ENCODE measurements around the gene CYP4F2.
"Not testable (repeated sequence)": the region's sequence is repeated elsewhere in the genome, so short reads cannot be mapped to it uniquely, and the experiment has no call there.

Gene CYP4F2

DNA sequence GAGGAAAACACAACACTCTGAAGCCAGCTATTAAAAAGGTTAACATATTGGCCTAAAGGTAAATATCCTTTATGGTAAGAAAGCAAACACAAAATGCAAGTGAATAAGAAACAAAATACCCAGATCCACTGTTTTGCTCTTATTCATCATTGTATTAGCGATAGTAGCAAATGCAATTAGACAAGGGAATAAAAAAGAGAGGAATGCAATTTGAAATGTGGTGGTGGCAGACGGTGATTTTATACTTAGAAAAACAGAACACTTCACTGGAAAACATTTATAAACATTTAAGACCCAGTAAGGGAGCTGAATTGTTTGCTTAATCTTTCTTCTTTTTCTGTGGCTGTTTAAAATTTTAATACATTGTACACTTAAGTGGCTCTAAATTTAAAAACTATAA lies 17.2 kb upstream of the CYP4F2 start:
- Mint-ChIP-seq H3K9me3 (peaks cover 7% of the 10 kb centered on the region), H3K27ac (no peak overlapping the region), H3K36me3 (ENCODE audit: low read depth) (no peaks in the 10 kb centered on the region), H3K4me1 (ENCODE audit: low read depth) (no peaks in the 10 kb centered on the region), H3K27me3 (ENCODE audit: low read depth) (peaks cover 44% of the 10 kb centered on the region), H3K4me3 (no peak overlapping the region)

DNA sequence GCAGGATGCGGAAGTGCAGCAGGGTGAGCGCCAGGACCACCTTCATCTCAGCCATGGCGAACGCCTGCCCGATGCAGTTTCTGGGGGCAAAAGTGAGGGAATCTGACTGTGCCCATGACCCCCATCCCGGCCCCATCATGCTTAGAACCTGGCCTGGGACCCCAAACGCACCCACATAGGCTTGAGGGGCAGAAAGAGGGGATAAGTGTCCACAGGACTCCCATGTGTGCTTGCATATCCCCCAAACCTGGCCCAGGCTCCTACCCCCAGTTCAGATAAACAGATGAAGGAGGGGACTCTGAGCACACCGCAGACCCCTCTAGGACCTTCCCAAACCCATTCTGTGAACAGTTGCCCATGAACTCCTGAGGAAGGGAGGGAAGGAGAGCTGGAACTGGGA lies 16.0 kb upstream of the CYP4F2 start:
- Mint-ChIP-seq H3K27me3 (ENCODE audit: low read depth) (peaks cover 51% of the 10 kb centered on the region), H3K27ac (no peak overlapping the region), H3K36me3 (ENCODE audit: low read depth) (no peaks in the 10 kb centered on the region), H3K4me1 (ENCODE audit: low read depth) (no peaks in the 10 kb centered on the region), H3K9me3 (peaks cover 7% of the 10 kb centered on the region), H3K4me3 (no peak overlapping the region)

DNA sequence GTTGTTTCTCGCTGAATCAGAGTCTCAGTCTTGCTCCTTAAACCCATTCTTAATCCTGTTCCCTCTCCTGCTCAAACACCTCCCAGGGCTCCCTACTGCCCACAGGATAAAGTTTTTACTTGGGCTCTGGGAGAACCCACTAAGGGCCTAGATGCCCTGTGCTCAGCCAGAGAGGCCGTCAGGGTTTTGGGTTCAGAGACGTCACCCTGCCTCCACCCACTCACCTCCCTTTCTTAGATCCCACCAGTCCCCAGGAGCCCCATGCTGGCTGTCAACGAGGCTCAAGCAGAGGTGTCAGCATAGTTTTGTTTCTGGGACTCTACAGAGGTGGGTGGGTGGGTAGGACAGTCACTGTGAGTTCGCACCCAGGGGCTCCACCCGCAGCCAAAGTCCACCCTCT lies 15.5 kb upstream of the CYP4F2 start:
- no peaks in the 10 kb centered on the region for H3K36me3 Mint-ChIP-seq (ENCODE audit: low read depth)
- H3K27me3 Mint-ChIP-seq (ENCODE audit: low read depth), result peaks cover 51% of the 10 kb centered on the region

DNA sequence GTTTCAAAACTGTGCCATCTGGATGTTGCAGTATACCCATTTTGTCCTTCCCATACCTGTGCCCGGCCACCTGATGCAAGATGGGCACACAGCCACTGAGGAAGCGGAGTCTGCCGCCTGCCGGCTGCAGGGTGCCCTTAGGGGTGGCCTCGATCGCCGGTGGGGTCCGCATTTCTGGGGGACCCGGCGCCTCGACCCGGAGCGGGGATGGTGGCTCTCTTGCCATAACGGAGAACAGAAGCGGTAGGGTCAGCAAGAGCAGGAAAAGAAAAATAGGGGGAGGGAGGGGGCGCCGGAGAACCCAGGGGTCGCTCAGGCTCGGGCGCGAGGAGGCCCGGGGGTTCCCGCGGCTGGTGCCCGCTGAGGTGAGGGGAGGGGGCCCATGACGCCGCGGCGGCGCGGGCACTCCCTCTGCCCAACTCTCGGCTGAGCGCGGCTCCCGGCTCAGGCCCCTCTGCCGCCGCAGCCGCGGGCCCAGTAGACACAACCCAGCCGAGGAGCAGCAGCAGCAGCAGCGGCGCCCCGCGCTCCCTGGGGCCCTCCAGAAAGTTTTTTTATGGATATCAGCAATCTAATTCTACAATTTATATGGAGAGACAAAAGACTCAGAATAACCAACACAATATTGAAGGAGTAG lies 13.8 kb upstream of the CYP4F2 start:
- H3K4me3 Mint-ChIP-seq, result no peak overlapping the region
- no peaks in the 10 kb centered on the region for H3K36me3 Mint-ChIP-seq (ENCODE audit: low read depth)
- H3K27me3 Mint-ChIP-seq (ENCODE audit: low read depth), result peaks cover 46% of the 10 kb centered on the region
- peaks cover 7% of the 10 kb centered on the region for H3K9me3 Mint-ChIP-seq
- no peak overlapping the region for H3K27ac Mint-ChIP-seq
- H3K4me1 Mint-ChIP-seq (ENCODE audit: low read depth), result no peaks in the 10 kb centered on the region

More for the DNA sequence above, 15.5 kb upstream of the CYP4F2 start:
- no peak overlapping the region for H3K4me3 Mint-ChIP-seq
- no peaks in the 10 kb centered on the region for H3K4me1 Mint-ChIP-seq (ENCODE audit: low read depth)
- H3K9me3 Mint-ChIP-seq, result peaks cover 7% of the 10 kb centered on the region
- no peak overlapping the region for H3K27ac Mint-ChIP-seq

DNA sequence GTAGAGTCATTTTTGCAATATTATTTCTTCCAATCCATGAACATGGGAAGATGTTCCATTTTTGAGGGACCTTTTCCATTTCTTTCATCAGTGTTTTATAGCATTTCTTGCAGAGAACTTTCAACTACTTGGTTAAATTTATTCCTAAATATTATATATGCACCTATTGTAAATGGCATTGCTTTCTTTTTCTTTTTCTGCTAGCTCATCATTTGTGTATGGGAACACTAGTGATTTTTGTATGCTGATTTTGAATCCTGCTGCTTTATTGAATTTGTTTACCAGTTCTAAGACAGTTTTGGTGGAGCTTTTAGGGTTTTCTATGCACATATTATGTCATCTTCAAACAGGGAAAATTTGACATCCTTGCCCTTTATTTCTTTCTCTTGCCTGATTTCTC lies 7.2 kb upstream of the CYP4F2 start:
- H3K4me1 Mint-ChIP-seq (ENCODE audit: low read depth), result no peaks in the 10 kb centered on the region
- H3K36me3 Mint-ChIP-seq (ENCODE audit: low read depth), result no peaks in the 10 kb centered on the region
- no peaks in the 10 kb centered on the region for H3K9me3 Mint-ChIP-seq
- no peak overlapping the region for H3K4me3 Mint-ChIP-seq
- H3K27ac Mint-ChIP-seq, result no peak overlapping the region
- H3K27me3 Mint-ChIP-seq (ENCODE audit: low read depth), result peaks cover 57% of the 10 kb centered on the region

DNA sequence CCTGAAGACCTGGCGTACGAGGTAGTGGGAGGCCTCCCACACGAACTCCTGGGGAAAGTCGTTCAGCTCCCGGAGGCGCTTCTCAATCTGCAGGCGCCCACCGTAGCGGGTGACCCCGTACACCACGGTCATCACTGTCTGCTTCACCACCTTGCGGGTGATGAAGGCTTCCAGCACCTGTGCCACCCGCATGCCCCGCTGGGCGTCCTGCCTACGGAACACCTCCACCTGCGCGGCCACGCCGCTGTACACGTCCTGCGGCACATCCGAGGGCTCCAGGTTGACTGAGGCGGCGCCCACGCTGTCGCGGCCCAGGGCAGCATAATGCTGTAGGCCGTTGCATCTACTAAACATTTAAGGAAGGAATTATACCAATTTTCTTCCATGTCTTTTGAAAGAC lies 5.0 kb upstream of the CYP4F2 start:
- not testable (repeated sequence) for H3K4me3 Mint-ChIP-seq; H3K27ac Mint-ChIP-seq; H3K9me3 Mint-ChIP-seq; H3K4me1 Mint-ChIP-seq (ENCODE audit: low read depth); H3K36me3 Mint-ChIP-seq (ENCODE audit: low read depth)
- H3K27me3 Mint-ChIP-seq (ENCODE audit: low read depth), result peaks cover 62% of the 10 kb centered on the region

DNA sequence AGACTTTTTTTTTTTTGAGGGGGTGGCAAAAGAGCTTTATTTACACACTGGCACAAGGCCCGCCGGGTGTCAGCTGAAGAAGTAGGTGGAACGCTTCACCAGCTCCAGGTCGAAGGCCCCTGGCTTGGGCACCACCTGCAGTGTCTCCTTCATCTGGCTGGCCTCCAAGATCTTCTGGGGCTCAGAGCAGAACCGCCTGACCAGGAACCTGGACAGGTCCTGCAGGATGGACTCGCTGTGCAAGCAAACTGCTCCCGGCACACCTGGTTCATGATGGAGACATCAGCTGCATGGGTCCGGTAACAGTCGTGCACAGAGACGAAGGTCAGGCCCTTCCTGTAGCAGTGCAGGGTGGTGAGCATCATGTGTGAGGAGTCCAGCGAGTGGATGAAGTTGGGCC lies 4.4 kb upstream of the CYP4F2 start:
- Mint-ChIP-seq H3K36me3 (ENCODE audit: low read depth) (no peaks in the 10 kb centered on the region), H3K4me3 (no peak overlapping the region), H3K4me1 (ENCODE audit: low read depth) (no peaks in the 10 kb centered on the region), H3K27me3 (ENCODE audit: low read depth) (peaks cover 59% of the 10 kb centered on the region), H3K9me3 (no peaks in the 10 kb centered on the region), H3K27ac (no peak overlapping the region)

DNA sequence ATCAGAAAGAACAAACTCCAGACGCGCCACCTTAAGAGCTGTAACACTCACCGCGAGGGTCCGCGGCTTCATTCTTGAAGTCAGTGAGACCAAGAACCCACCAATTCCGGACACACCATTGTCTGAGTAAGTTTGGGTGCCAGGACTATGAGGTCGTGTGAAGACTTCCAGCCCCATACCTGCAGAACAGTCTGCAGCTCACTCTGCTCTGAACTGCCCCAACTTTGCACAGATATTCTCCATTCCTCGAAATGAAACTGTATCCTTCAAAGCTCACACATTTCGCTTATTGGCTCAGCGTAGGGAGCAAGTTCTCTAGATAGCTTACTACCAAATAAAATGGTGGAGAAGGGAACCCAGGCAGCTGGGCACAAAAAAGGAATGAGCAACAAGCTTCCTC lies 2.6 kb upstream of the CYP4F2 start:
- no peaks in the 10 kb centered on the region for H3K9me3 Mint-ChIP-seq
- H3K27me3 Mint-ChIP-seq (ENCODE audit: low read depth), result peaks cover 45% of the 10 kb centered on the region
- H3K4me1 Mint-ChIP-seq (ENCODE audit: low read depth), result no peaks in the 10 kb centered on the region
- no peak overlapping the region for H3K4me3 Mint-ChIP-seq
- no peak overlapping the region for H3K27ac Mint-ChIP-seq
- no peaks in the 10 kb centered on the region for H3K36me3 Mint-ChIP-seq (ENCODE audit: low read depth)

DNA sequence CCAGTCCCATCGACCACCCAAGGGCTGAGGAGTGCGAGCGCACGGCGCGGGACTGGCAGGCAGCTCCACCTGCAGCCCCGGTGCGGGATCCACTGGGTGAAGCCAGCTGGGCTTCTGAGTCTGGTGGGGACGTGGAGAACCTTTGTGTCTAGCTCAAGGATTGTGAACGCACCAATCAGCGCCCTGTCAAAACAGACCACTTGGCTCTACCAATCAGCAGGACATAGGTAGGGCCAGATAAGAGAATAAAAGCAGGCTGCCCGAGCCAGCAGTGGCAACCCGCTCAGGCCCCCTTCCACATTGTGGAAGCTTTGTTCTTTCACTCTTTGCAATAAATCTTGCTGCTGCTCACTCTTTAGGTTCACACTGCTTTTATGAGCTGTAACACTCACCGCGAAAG lies 2.2 kb upstream of the CYP4F2 start:
- not testable (repeated sequence) for H3K36me3 Mint-ChIP-seq (ENCODE audit: low read depth); H3K4me3 Mint-ChIP-seq; H3K9me3 Mint-ChIP-seq; H3K4me1 Mint-ChIP-seq (ENCODE audit: low read depth); H3K27ac Mint-ChIP-seq
- H3K27me3 Mint-ChIP-seq (ENCODE audit: low read depth), result peaks cover 40% of the 10 kb centered on the region

DNA sequence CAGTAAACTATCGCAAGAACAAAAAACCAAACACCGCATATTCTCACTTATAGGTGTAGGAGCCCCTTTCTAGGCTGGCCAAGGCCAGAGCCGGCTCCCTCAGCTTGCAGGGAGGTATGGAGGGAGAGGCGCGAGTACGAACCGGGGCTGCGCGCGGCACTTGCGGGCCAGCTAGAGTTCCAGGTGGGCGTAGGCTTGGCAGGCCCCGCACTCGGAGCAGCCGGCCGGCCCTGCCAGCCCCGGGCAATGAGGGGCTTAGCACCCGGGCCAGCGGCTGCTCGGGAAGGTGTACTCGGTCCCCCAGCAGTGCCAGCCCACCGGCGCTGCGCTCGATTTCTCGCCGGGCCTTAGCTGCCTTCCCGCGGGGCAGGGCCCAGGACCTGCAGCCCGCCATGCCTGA lies 1.7 kb upstream of the CYP4F2 start:
- not testable (repeated sequence) for H3K36me3 Mint-ChIP-seq (ENCODE audit: low read depth)

DNA sequence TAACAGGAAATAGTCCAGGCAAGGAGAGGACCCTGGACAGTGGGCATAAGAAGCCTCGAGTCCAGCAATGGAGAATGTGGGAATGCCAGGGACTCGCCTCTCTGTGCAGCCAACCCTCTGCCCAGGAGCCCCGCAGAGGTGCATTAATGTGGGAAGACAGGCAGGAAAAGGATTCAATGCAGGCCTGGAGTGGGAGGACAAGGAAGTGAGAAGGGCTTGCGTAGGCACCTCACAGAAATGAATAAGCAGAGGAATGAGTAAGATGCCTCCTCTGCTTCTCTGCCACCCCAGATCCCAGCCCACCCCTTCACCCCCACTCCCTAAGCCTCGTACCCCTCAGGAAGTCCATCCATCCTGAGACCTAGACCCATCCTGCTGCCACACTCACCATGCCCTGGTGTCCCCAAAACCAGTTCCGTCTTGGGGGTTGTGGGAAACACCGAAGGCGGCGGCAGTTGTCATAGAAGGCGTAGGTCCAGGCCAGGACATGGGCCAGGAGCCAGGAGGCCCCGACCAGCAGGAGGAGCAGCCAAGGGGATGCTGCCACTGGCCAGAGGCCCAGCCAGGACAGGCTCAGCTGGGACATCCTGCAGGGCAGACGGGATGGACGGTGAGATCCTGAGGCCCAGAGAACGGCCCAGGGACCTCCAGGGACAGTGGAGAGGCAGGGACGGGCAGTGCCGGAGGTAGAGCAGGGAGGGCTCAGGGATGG lies 692 bp downstream of the CYP4F2 start:
- no peaks in the 10 kb centered on the region for H3K4me1 Mint-ChIP-seq (ENCODE audit: low read depth)
- H3K4me3 Mint-ChIP-seq, result no peak overlapping the region

More for the DNA sequence above, 1.7 kb upstream of the CYP4F2 start:
- not testable (repeated sequence) for H3K4me1 Mint-ChIP-seq (ENCODE audit: low read depth); H3K27ac Mint-ChIP-seq; H3K9me3 Mint-ChIP-seq; H3K4me3 Mint-ChIP-seq
- H3K27me3 Mint-ChIP-seq (ENCODE audit: low read depth), result peaks cover 38% of the 10 kb centered on the region

DNA sequence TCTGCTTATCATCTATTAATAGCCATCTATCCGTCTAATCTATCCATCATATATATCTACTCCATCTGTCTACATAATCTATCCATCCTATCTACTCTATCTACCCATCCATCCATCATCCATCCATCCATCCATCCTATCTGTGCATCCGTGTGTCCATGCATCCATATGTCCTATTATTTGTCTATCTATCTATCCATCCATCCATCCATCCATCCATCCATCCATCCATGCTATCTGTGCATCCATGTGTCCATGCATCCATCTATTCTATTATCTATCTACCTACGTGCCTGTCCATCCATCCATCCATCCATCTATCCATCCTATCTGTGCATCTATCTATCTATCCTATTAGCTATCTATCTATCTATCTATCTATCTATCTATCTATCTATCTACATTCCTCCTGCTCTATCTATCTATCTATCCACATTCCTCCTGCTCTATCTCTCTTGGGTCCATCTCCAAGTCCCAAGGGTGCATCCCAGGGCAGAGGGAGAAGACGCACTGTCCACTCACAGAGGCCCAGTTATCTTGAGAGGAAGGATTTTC lies 1.9 kb downstream of the CYP4F2 start:
- Mint-ChIP-seq H3K4me3 (no peak overlapping the region), H3K36me3 (ENCODE audit: low read depth) (no peaks in the 10 kb centered on the region), H3K27me3 (ENCODE audit: low read depth) (peaks cover 20% of the 10 kb centered on the region), H3K4me1 (ENCODE audit: low read depth) (no peaks in the 10 kb centered on the region), H3K9me3 (no peaks in the 10 kb centered on the region), H3K27ac (no peak overlapping the region)

More for the DNA sequence above, 692 bp downstream of the CYP4F2 start:
- Mint-ChIP-seq H3K27me3 (ENCODE audit: low read depth) (peaks cover 28% of the 10 kb centered on the region), H3K36me3 (ENCODE audit: low read depth) (no peaks in the 10 kb centered on the region), H3K27ac (no peak overlapping the region), H3K9me3 (no peaks in the 10 kb centered on the region)

DNA sequence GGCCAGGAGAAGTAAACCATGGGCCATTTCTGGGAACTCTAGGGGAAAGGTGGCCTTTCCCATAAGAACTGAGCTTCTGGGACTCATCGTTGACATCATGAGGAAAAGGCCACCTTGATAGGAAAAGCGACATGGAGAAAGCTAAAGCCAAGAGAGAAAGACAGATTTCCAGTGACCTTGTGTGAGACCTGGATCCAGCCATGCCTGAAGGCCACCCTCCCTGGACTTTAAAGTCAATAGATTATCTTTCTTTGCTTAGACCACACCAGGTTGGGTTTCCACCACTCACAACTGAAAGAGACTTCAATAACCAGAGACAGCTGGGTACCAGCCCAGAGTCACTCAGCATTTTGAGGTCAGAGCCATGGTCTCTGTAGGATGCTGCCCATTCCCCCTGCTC lies 3.5 kb downstream of the CYP4F2 start:
- no peak overlapping the region for H3K4me3 Mint-ChIP-seq
- H3K27ac Mint-ChIP-seq, result no peak overlapping the region
- peaks cover 10% of the 10 kb centered on the region for H3K27me3 Mint-ChIP-seq (ENCODE audit: low read depth)
- H3K4me1 Mint-ChIP-seq (ENCODE audit: low read depth), result no peaks in the 10 kb centered on the region
- H3K9me3 Mint-ChIP-seq, result no peaks in the 10 kb centered on the region
- H3K36me3 Mint-ChIP-seq (ENCODE audit: low read depth), result no peaks in the 10 kb centered on the region

DNA sequence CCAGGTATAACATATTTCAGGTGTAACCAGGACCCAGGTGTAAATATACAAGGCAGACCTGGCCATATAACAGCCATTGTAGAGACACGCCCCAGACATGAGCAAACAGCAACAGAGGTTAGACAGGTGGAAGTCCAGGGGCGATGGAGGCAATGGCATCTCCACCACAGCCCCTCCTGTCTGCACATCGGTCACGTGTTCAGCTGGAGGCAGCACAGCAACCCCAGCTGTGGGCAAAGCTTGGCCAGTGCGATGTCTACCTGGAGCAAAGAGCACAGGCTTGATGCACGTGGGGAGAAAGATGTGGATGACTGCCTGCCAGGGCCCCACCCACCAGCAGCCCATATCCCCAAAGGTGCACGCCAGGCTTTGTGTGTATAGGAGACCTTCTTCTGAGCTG lies 4.4 kb downstream of the CYP4F2 start:
- H3K9me3 Mint-ChIP-seq, result no peaks in the 10 kb centered on the region
- H3K4me3 Mint-ChIP-seq, result no peak overlapping the region
- no peaks in the 10 kb centered on the region for H3K4me1 Mint-ChIP-seq (ENCODE audit: low read depth)
- H3K27me3 Mint-ChIP-seq (ENCODE audit: low read depth), result peaks cover 5% of the 10 kb centered on the region
- no peaks in the 10 kb centered on the region for H3K36me3 Mint-ChIP-seq (ENCODE audit: low read depth)
- H3K27ac Mint-ChIP-seq, result no peak overlapping the region

DNA sequence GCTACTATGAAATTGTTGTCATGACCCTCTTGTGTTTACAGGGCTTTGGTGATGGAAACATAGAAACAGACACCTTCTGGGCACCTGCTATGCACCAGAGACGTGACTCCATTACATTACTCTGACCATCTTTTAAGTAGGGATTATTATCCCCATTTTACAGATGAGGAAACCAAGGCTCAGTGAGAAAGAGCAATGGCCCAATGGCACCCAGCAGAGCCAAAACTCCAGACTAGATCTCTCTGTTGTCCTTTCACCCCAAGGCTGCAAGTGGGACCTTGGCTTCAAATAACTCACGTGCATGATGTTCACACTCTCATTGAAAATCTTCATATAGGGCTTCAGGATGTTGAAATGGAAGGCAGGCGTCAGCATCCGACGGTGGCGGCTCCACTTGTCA lies 5.9 kb downstream of the CYP4F2 start:
- H3K9me3 Mint-ChIP-seq, result no peaks in the 10 kb centered on the region

More for the DNA sequence above, 5.9 kb downstream of the CYP4F2 start:
- no peaks in the 10 kb centered on the region for H3K36me3 Mint-ChIP-seq (ENCODE audit: low read depth)
- no peaks in the 10 kb centered on the region for H3K4me1 Mint-ChIP-seq (ENCODE audit: low read depth)
- H3K27me3 Mint-ChIP-seq (ENCODE audit: low read depth), result no peaks in the 10 kb centered on the region
- no peak overlapping the region for H3K27ac Mint-ChIP-seq
- no peak overlapping the region for H3K4me3 Mint-ChIP-seq

Measured in T-helper 1 cell treated with Interleukin-12 subunit alpha and Interleukin-12 subunit beta and Interleukin-4 antibody, amounts not matched to agents 30 μg/mL and 1 μg/mL, for 36 hours (primary cell).